IMR-90 (cell line): ENCODE results near the gene RAPGEF5. TPM values are rescaled to one million over a fixed set of nuclear protein-coding genes. Genes with fewer than 3 reads are reported as not detected.

Experiments
- ATAC-seq: fragments of 200-7000 bp; cut with Tn5 transposase; 2 replicates; pipeline ENCODE4 v1.9.1; 2020; ENCODE audit warnings: low read depth, mild to moderate bottlenecking, moderate library complexity
- BruUV-seq: library from RNA; stranded (reverse); fragments of 400-500 nt; replicated peaks from 2 replicates; lab custom pipeline; 2021; lab: Mats Ljungman, UMichigan
- CTCF ChIA-PET: fragments of 300-600 bp; formaldehyde crosslinking; extraction: SDS; loops from one replicate; lab custom pipeline; 2021; ENCODE audit warnings: antibody characterized with exemption; lab: Yijun Ruan, JAX
- POLR2A ChIA-PET: fragments of 300-600 bp; sonication (Branson Sonifier 250); formaldehyde crosslinking; loops from one replicate; lab custom pipeline; 2022; ENCODE audit warnings: antibody characterized with exemption; ENCODE audit not compliant: unreplicated experiment; lab: Charles Lee
- DNase-seq: peaks from one replicate; pipeline ENCODE4 v3.0.0; 2013
- H2AFZ ChIP-seq: replicated peaks from 2 replicates; pipeline ENCODE3; 2013; ENCODE audit warnings: low read length, mild to moderate bottlenecking; ENCODE audit not compliant: poor library complexity
- H2AK5ac ChIP-seq: 2 replicates; pipeline ENCODE4 v1.6.1; 2013; ENCODE audit warnings: low read depth, low read length, inconsistent platforms
- H2AK9ac ChIP-seq: replicated peaks from 2 replicates; pipeline ENCODE3; 2013; ENCODE audit warnings: mild to moderate bottlenecking, low read depth, low read length, moderate library complexity; ENCODE audit not compliant: poor library complexity
- H2BK120ac ChIP-seq: 2 replicates; pipeline ENCODE4 v1.6.1; 2013; ENCODE audit warnings: low read depth, low read length, inconsistent platforms
- H2BK15ac ChIP-seq: 3 replicates; pipeline ENCODE4 v1.6.1; 2013; ENCODE audit warnings: low read depth, low read length, inconsistent platforms
- H2BK20ac ChIP-seq: 2 replicates; pipeline ENCODE4 v1.6.1; 2013; ENCODE audit warnings: low read depth, mild to moderate bottlenecking, inconsistent platforms, low read length, moderate library complexity
- H2BK5ac ChIP-seq: 2 replicates; pipeline ENCODE4 v1.6.1; 2013; ENCODE audit warnings: mild to moderate bottlenecking, low read depth, low read length, inconsistent platforms; ENCODE audit not compliant: poor library complexity, severe bottlenecking
- H3K14ac ChIP-seq: replicated peaks from 2 replicates; pipeline ENCODE4 v1.6.1; 2013; ENCODE audit warnings: low read depth, low read length, inconsistent platforms
- H3K18ac ChIP-seq: 2 replicates; pipeline ENCODE4 v1.6.1; 2013; ENCODE audit warnings: low read depth, low read length, control low read depth
- H3K23ac ChIP-seq: 2 replicates; pipeline ENCODE4 v1.6.1; 2013; ENCODE audit warnings: low read depth, low read length, inconsistent platforms
- H3K27ac ChIP-seq: 2 replicates; pipeline ENCODE4 v1.5.1; 2013; ENCODE audit warnings: mild to moderate bottlenecking, control low read depth, low read length; ENCODE audit not compliant: insufficient read depth
- H3K27me3 ChIP-seq: 2 replicates; pipeline ENCODE4 v1.6.1; 2013; ENCODE audit warnings: low read length; ENCODE audit not compliant: control insufficient read depth, insufficient read depth
- H3K36me3 ChIP-seq: 2 replicates; pipeline ENCODE4 v1.6.1; 2013; ENCODE audit warnings: low read length, mixed read lengths; ENCODE audit not compliant: control insufficient read depth, insufficient read depth
- H3K4ac ChIP-seq: 2 replicates; pipeline ENCODE4 v1.6.1; 2013; ENCODE audit warnings: low read depth, low read length, inconsistent platforms
- H3K4me1 ChIP-seq: 2 replicates; pipeline ENCODE4 v1.6.1; 2013; ENCODE audit warnings: low read length, mixed read lengths; ENCODE audit not compliant: control insufficient read depth, insufficient read depth
- H3K4me2 ChIP-seq: 2 replicates; pipeline ENCODE4 v1.6.1; 2013; ENCODE audit warnings: low read depth, mild to moderate bottlenecking, control low read depth, low read length, moderate library complexity
- H3K4me3 ChIP-seq: 2 replicates; pipeline ENCODE4 v1.5.1; 2013; ENCODE audit warnings: low read depth, mild to moderate bottlenecking, control low read depth, low read length, moderate library complexity; ENCODE audit not compliant: insufficient read depth
- H3K56ac ChIP-seq: 2 replicates; pipeline ENCODE4 v1.6.1; 2013; ENCODE audit warnings: low read length, inconsistent platforms; ENCODE audit not compliant: insufficient read depth; ENCODE audit errors: extremely low read depth
- H3K79me1 ChIP-seq, 2 experiments: 2 replicates each; pipeline ENCODE4 v1.6.1; 2013; ENCODE audit warnings: low read length in 2 of 2, inconsistent platforms in 1 of 2, low read depth in 1 of 2
- H3K9ac ChIP-seq: 2 replicates; pipeline ENCODE4 v1.6.1; 2013; ENCODE audit warnings: low read depth, low read length, control low read depth
- H3K9me1 ChIP-seq: 2 replicates; pipeline ENCODE4 v1.6.1; 2013; ENCODE audit warnings: low read length, inconsistent platforms; ENCODE audit not compliant: insufficient read depth
- H3K9me3 ChIP-seq: 2 replicates; pipeline ENCODE4 v1.6.1; 2013; ENCODE audit warnings: low read length; ENCODE audit not compliant: control insufficient read depth, insufficient read depth
- H4K20me1 ChIP-seq: 2 replicates; pipeline ENCODE4 v1.6.1; 2013; ENCODE audit warnings: low read length, inconsistent platforms; ENCODE audit not compliant: insufficient read depth
- H4K5ac ChIP-seq: 2 replicates; pipeline ENCODE4 v1.6.1; 2013; ENCODE audit warnings: mild to moderate bottlenecking, low read depth, low read length, control low read depth
- H4K8ac ChIP-seq, 2 experiments: 2 replicates each; pipeline ENCODE4 v1.6.1; 2013; ENCODE audit warnings: low read depth in 2 of 2, low read length in 2 of 2, control low read depth in 1 of 2, inconsistent platforms in 1 of 2
- H4K91ac ChIP-seq: 2 replicates; pipeline ENCODE4 v1.6.1; 2013; ENCODE audit warnings: low read depth, low read length, inconsistent platforms; ENCODE audit not compliant: insufficient read depth
- BHLHE40 ChIP-seq: fragments of 150-350 bp; IDR thresholded peaks from 2 replicates; pipeline ENCODE4 v1.6.1; 2016; ENCODE audit warnings: mild to moderate bottlenecking, low read depth, low read length
- CHD1 ChIP-seq: IDR thresholded peaks from 2 replicates; pipeline ENCODE4 v1.6.1; 2012; ENCODE audit warnings: low read depth, low read length, improper control_type of control experiment
- ELK1 ChIP-seq: fragments of 150-350 bp; IDR thresholded peaks from 2 replicates; pipeline ENCODE4 v1.6.1; 2016; ENCODE audit warnings: low read depth, mild to moderate bottlenecking, low read length, moderate library complexity, borderline replicate concordance
- MAFK ChIP-seq: IDR thresholded peaks from 2 replicates; pipeline ENCODE4 v1.6.1; 2012; ENCODE audit warnings: low read depth, low read length, improper control_type of control experiment
- MXI1 ChIP-seq: IDR thresholded peaks from 2 replicates; pipeline ENCODE4 v1.6.1; 2012; ENCODE audit warnings: low read depth, mild to moderate bottlenecking, low read length, moderate library complexity, borderline replicate concordance
- NFE2L2 ChIP-seq: fragments of 150-350 bp; IDR thresholded peaks from 2 replicates; pipeline ENCODE4 v1.6.1; 2016; ENCODE audit warnings: low read depth, mild to moderate bottlenecking, low read length
- RAD21 ChIP-seq: IDR thresholded peaks from 2 replicates; pipeline ENCODE4 v1.6.1; 2012; ENCODE audit warnings: low read length, improper control_type of control experiment
- SMC3 ChIP-seq: fragments of 150-350 bp; IDR thresholded peaks from 2 replicates; pipeline ENCODE4 v1.6.1; 2016; ENCODE audit warnings: low read depth, mild to moderate bottlenecking, antibody characterized with exemption, low read length, moderate library complexity
- dilution Hi-C: fragments of 300-500 bp; cut with HindIII; formaldehyde crosslinking; loops from one replicate; pipeline ENCODE4 v1.14.3; 2018; ENCODE audit warnings: low sequenced_read_pairs; ENCODE audit not compliant: unreplicated experiment
- in situ Hi-C: fragments of 300-500 bp; cut with MboI; formaldehyde crosslinking; loops from 3 replicates; pipeline ENCODE4 v1.14.3; 2019; ENCODE audit warnings: low sequenced_read_pairs, inconsistent platforms, mixed read lengths
- intact Hi-C: fragments of 100-400 bp; cut with micrococcal nuclease; formaldehyde crosslinking; loops from 2 replicates; pipeline ENCODE4 v1.10.0; 2022
- polyA plus RNA-seq, 3 experiments: library from polyadenylated mRNA; depleted of rRNA; stranded (reverse); fragments of >200 nt; gene quantifications; 2 replicates each; pipeline ENCODE4 v1.2.3, GENCODE V29; 2012; ENCODE audit warnings: low replicate concordance in 1 of 3
- total RNA-seq: library from RNA; depleted of rRNA; stranded (reverse); fragments of >200 nt; gene quantifications from 2 replicates; pipeline ENCODE4 v1.2.3, GENCODE V29; 2012
- TF ChIP-seq, protein P1 (sequence below): conservative IDR thresholded peaks from 2 replicates; pipeline ENCODE4 v1.5.1; 2012; ENCODE audit warnings: mild to moderate bottlenecking, low read depth, low read length, improper control_type of control experiment

The RAPGEF5 gene
- total and polyA plus RNA-seq, 2 of the 4 experiments (the other 2 are of a cell fraction) = 0.05 to 0.18 TPM

- Histone ChIP-seq H3K23ac (no peak overlapping the region), H3K36me3 (no peaks in the 10 kb centered on the region), H3K56ac (no peak overlapping the region), H2AFZ (no peak overlapping the region), H3K4ac (no peak overlapping the region), H4K91ac (no peak overlapping the region), H2BK120ac (no peak overlapping the region), H3K4me1 (no peaks in the 10 kb centered on the region), H2AK9ac (no peak overlapping the region), H4K20me1 (no peaks in the 10 kb centered on the region), H4K5ac (no peak overlapping the region), H2BK5ac (no peak overlapping the region), H2BK20ac (no peak overlapping the region), H2AK5ac (no peak overlapping the region), H3K4me3 (no peak overlapping the region), H4K8ac (no peak overlapping the region), H3K14ac (no peak overlapping the region), H3K18ac (no peak overlapping the region), H3K9me1 (no peaks in the 10 kb centered on the region), H3K27me3 (0 out of 2 replicates have a peak, but pooled peaks cover 2% of the 10 kb centered on the region), H3K9ac (no peak overlapping the region), H3K9me3 (no peaks in the 10 kb centered on the region), H3K4me2 (no peak overlapping the region), H3K27ac (no peak overlapping the region), H2BK15ac (no peak overlapping the region), H3K79me1 (no peaks in the 10 kb centered on the region)
- TF ChIP-seq NFE2L2 = no peak
- no peak for TF ChIP-seq MAFK
- TF ChIP-seq CHD1 = no peak
- TF ChIP-seq, protein P1, sequence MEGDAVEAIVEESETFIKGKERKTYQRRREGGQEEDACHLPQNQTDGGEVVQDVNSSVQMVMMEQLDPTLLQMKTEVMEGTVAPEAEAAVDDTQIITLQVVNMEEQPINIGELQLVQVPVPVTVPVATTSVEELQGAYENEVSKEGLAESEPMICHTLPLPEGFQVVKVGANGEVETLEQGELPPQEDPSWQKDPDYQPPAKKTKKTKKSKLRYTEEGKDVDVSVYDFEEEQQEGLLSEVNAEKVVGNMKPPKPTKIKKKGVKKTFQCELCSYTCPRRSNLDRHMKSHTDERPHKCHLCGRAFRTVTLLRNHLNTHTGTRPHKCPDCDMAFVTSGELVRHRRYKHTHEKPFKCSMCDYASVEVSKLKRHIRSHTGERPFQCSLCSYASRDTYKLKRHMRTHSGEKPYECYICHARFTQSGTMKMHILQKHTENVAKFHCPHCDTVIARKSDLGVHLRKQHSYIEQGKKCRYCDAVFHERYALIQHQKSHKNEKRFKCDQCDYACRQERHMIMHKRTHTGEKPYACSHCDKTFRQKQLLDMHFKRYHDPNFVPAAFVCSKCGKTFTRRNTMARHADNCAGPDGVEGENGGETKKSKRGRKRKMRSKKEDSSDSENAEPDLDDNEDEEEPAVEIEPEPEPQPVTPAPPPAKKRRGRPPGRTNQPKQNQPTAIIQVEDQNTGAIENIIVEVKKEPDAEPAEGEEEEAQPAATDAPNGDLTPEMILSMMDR = no peak
- no peak for TF ChIP-seq BHLHE40
- TF ChIP-seq ELK1 = no peak
- TF ChIP-seq MXI1 = no peak
- no peak for TF ChIP-seq RAD21
- no peak for TF ChIP-seq SMC3
- in situ Hi-C loops (no loop called here), intact Hi-C loops (no loop called here), dilution Hi-C loops (no loop called here)
- DNase-seq (no peak), ATAC-seq (no peak)
- BruUV-seq = no TSS peak
- CTCF ChIA-PET = interaction anchor here (0.6 to 1.4 kb wide), 3 partner anchors 14 to 1674 kb away, joined by 3 to 5 read pairs (median 3); no protein-coding TSS in a partner anchor
- POLR2A ChIA-PET = no interaction called here
Observed at GRCh38 chr7:22088827-22089226, 268.1 kb downstream of the RAPGEF5 start.
